ENCODE data around the gene NID2.

Gene NID2

DNA sequence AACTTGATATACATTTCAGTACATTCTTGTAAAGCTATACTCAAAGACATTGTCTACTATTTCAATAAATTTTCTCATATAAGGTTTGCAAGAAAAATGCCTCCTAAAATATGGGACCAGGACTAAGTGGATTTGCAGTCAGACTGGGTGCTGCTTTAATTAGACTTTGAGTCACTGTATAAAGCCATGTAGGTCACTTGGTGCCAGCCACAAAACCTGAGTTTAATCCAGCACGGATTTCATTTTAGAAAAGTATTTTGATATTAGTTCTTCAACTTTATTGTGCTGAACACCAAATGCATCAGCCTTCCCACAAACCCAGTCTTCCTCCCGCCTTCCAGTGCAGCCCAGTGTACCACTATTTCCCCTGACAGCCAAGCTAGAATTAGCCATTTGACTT, 9.9 kb upstream of the NID2 start:
- DNase-seq: no peak

DNA sequence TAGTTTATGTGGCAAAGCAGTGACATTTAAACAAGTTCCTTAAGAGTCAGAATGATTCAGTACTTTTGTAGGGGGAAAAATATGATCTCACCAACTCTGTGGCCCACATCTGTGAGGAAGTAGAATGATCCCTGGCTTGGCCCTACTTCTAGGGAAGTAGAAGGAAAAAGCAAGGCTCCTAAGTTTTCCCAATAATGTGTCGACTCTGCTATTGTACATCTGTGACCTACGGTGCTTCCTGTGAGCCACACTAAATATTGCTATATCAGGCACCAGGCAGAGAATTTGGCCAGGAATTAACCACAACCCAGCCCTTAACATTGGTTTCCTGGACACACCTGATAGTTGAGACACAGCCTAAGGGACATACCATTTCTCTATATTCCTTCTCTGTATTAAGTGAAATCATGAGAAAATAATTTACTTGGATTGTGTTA, 9.3 kb upstream of the NID2 start:
- DNase-seq: no peak

DNA sequence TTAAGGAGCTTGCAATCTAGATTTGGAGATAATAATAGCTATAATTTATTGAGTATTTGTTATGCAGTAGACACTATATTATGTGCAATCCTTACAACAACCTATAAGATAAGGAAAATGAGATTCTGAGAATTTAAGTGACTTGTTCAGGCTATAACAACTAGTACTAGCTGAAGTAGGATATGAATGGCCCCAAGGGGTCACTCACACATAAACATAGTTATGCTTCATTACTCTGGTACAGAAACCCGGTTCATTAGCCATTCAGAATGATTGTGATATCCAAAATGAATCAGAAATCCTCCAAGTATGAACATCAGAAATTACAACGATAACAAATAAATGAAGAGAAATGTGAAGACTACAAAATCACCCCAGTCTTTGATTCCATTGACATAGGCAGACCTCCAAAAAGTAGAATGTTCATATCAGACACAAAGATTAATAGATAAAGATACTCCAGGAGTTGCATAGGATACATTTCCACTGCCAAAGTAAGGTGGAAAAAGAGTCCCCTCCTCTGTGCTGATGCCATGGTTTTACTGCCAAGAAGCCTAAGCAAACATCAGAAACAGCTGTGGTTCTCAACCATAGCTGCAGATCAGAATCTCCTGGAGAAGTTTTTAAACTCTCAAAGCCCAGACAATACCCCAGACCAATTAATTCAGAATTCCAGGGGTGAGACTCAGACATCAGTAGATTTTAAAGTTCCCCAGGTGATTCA, 8.6 kb upstream of the NID2 start:
- DNase-seq: no peak

DNA sequence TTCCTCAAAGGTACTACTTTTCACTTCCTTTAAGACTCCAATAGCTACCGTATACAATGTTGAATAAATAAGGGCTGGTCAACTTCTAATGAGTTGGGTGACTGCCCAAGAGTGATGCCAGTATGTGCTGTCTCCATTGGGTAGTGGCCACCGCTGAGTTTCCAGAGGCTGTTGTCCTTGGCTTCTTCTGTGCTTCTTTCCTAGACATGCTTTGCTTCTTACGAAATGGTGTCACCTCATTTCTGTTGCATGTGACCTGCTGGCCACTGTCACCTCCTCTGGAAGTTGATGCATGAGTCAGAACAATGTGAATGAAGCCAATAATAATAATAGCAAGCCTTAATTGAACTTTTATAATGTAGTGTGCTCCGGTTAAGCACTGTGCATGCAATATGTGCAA, 7.5 kb upstream of the NID2 start:
- no peak for DNase-seq

DNA sequence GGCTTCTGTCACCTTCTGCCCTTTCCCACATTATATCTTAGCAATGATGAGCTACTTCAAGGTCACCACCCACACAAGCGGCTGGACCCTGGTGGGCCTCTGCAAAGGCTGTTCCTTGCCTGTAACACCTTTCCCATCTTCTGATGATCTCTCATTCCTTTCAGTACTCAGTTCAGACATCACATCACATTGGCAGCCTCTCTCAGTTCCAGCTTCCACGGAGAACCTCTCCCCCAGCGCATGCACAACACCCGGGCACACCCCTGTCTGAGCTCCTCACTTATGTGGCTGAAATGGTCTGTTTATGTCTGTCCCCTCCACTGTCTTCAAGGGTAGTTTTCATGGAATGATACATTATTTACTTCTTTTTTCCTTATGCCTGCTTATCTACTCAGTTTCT, 6.5 kb upstream of the NID2 start:
- no peak for DNase-seq

DNA sequence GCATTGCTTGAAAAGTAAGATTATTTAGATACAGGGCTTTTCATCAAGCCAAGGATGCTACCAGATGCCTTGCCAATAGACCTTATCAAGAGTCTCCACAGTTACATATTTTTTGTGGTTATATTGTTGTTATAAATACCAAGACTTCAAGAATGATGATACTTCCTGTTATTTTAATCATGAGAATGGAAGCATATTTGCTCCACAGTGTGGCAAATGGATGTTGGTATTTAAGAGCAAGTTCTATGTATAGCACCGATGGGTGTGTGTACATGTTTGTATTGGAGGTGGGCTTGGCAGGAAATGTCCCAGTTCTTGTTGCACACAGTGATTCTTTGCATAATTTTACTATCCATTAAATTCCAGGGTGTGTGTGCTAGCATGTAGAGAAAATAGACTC, 4.4 kb upstream of the NID2 start:
- no peak for DNase-seq

DNA sequence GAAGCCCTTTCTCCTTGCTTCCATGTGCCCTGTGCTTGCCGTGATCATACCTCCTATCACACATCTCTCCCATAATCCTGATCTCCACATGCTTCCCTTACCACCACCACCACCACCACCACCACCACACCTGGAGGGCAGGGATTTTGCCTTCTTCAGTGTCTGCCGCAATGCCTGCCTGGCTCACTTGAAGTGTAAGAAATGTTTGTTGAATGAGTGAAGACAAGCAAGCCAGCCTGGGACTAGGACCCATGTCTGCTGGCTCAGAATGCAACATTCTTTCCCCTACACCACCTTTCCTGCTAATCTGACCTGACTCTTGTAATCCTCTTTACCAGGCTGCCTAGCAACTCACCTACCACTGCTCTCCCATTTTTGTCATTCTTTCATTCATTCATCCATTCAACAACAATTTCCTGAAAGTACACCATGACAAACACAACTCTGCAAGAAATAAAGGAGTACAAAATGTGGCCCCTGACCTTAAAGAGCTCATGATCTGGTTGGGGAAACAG, 3.5 kb upstream of the NID2 start:
- DNase-seq: no peak

DNA sequence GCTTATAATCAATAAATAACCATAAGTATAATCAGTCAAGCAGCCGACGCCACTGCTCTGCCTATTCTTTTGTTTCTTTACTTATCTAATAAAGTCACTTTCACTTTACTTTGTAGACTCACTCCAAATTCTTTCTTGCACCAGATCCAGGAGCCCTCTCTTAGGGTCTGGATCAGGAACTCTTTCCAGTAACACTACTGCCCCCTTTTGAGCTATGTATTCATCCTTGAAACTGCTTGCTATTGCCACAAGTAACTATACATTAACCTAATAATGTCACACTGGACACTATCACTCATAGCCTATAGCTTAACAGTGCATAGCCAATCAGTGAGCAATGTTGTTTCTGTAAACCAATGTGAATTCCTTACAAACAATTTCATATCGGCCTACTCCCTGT, 2.8 kb upstream of the NID2 start:
- DNase-seq: no peak

DNA sequence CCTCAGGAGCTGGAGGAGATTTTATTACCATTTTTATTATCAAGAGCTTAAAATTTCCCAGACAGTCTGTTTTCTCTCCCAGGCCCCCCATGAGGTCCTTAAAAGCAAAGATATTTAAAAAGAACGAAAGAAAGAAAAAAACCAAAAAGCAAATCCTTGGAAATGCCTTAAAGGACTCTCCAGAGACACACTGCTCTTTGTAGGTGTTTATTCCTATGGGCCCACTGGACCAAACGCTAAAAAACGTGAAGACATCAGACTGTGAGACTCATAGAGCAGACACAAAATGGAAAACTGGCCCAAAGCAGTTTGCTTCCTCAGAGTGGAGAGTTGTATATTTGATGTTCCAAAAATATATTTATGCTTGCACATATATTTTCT, 1.2 kb upstream of the NID2 start:
- no peak for DNase-seq

DNA sequence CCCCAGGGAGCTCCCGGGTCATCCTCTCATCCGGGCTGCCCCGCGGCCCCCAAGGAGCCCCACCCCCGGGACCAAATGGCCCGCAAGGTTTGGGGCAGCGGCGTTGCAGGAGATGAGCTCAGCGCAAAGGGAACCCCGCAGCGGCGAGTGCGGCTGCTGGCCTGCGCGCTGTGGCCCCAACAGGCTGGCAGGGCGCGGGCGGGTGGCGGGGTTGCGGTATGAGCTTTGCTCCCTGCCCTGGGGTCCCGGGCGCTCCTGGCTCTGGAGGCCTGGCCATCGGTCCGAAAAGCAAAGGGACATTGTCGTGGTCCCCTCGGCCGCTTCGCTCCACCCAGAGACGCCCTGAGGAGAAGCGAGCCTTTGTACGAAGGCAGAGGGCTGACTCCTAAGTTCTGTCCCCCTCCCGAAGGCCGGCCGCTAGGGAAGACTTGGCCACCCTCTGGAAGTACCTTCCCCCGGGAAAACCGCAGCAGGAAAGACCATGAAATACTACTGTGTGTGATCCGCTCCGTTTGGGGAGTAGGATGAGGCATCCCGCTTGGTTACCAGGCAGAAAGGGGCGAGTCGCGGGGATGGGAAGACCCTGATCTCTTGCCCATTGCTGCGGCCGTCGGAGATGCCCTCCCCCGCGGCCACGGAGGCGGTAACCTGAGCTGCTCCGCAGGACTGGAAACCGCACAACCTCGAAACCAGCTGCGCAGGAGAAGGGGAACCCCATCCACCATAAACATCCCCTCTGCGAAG, 620 bp upstream of the NID2 start:
- DNase-seq: no peak

DNA sequence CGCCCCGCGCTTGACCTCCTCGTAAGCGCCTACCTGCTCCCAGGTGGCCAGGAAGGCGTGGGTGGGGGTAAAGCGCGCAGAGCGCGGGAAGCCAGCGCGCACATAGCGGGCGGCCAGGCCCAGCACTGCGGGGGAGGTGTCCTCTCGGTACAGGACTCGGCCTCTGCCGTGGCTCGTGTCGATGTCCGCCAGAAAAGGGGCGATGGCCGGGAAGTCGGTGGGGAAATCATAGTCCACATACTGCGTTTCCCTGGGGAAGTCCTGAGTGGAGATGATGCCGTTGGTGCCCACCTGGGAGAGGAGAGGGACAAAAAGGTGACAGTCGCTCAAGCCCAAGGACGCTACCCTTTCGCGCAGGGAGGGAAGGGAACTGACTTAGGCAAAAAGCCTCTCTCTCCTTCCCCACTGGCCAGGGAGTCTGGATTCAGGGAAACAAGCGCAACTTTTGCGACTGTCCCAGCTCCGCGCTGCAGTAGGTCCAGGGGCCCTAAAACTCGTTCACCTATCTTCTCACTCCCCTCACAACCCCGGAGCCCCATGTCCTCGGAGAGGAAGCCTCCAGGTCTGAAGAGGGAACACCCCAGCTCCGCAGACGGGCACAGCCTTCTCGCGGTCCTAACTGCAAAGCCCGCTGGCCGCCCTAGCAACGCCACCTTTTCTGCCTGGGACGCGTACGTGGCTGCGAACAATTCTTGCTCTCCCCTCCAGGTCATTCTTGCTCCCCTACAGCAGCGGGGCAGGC, 815 bp downstream of the NID2 start:
- DNase-seq: no peak

DNA sequence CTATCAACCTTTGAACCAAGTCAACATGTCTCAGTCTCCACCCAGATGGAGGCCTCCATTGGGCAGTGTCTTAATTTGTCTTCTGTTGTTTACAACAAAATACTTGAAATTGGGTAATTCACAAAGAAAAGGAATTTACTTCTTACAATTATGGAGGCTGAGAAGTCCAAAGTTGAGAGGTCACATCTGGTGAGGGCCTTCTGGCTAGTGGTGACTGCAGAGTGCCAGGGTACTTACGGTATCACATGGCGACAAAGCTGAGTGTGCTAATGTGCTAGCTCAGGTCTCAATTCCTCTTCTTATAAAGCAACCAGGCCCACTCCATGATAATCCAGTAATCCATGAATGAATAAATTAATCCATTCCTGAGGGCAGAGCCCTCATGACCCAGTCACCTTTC, 4.7 kb downstream of the NID2 start:
- DNase-seq: no peak

DNA sequence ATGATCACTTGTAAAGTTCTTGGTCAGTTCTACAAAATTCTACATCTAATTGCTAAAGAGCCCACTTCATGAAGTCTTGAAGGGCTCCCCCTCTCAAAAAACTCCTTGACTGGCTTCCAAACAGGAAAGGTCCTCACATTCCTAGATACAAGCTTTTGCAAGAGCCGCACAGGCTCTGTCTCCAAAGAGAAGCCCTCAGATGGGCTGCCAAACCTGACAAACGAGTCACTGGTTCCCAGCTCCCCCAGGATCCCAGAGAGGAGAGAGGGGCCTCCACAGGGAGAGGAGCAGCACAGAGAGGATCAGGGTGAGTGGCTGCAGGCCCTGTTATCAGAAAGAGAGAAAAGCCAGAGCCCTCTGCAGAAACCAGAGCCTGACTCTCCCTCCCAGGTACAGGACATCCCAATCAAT, 5.8 kb downstream of the NID2 start:
- DNase-seq: no peak

DNA sequence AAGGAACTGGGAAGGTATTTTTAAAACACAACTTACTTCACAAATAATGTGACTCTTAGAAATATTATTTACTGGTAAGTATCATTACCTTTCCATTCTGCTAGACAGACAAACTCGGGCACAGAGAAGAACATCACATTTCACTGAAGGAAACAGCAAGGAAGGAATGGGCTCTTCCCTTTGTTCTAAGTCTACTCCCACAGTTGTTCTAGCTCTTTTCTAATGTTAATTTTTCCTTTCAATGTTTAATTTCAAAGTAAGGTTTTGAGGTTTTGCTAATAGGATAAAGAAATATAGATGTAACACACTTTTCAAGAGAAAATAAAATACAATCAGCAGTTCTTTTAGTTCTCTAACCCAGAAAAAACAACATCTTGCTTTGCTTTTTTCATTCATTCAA, 7.0 kb downstream of the NID2 start:
- DNase-seq: no peak

DNA sequence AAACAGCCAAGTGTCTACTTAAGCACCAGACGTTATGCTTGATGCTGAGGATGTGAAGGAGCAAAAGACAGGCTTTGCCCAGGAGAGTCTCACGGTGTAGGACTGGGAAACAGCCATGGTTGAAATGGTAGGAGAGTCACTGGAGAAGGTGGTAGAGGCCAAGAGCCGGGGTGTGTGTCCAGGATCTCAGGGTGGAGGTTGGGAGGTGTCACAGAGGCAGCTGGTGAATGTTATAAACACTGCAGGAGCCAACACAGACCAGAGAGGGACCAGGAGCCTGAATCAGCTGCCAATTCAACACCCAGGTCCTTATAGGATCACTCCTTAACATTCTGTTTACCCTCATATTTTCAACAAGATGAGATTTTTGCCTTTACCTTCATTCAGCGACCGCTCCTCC, 7.5 kb downstream of the NID2 start:
- DNase-seq: no peak

DNA sequence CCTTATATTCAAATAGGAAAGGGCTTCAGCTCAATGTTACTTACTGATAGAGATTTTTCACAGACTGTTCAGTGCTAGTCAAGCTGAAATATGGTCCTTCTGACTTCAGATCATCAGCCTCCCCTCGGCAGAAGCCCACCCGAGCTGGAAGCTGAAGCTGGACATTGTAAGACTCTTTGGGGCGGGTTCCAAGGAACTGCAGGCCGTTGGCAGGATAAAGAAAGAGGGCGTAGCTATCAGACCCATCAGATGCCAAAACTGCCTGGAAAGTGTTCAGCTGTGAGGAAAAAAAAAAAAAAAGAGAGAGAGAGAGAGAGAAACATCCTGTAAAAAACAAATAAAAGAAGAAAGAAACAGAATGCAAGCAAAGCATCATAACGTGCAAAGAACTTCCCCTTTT, 8.8 kb downstream of the NID2 start:
- DNase-seq: no peak

DNA sequence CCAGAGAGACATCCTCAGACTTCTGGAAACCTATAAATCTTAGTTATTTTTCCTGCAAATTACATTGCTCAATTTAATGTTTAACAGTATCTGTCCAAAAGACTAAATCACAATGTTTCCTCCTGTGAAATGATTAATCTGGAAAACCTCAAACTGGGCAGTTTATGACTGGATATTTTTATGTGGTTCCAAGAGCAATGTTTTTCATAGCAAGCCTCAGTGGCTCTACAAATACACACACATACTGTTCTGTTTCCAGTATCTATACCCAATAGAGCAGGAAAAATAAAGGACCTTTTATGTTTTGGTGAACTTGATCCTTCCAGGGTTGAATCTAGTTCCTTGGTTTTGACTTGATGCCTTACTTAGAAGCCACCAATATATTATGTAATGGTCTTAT, 9.2 kb downstream of the NID2 start:
- DNase-seq: no peak

DNA sequence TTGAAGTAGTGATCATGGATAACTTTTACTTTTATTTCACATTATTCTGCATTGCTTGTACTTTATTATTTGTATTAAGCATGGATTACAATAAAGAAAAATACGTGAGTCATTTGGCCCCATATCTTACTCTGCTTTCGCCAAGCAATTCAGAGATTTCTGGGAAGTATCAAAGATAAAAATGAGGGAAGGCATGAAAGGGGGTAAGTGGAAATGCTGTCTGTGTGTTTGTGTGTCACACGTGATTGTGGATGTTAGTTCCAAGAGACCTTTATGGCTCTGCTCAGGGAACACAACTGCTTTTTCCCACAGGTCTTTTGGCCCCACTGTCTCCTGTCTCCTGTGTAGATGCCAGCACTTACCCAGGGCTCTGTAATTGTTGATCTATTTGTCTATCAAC, 10.5 kb downstream of the NID2 start:
- DNase-seq: no peak

DNA sequence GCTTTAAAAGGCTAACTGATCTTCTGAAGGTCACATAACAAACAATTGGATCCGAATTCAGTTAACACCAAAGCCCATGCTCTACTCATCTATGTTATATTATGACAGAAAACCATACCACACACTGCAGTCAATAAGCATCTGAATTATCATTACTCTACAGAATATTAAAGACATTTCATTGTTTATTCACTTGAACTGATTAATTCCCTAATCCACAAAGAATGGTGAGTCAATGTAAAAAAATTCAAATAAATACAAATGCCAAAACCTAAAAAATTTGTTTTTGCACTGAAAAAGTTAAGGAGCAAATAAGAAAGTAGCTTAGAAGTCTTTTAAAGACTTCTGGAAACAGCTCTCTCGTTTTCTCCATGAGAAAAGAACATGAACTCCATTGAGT, 13.7 kb downstream of the NID2 start:
- no peak for DNase-seq

DNA sequence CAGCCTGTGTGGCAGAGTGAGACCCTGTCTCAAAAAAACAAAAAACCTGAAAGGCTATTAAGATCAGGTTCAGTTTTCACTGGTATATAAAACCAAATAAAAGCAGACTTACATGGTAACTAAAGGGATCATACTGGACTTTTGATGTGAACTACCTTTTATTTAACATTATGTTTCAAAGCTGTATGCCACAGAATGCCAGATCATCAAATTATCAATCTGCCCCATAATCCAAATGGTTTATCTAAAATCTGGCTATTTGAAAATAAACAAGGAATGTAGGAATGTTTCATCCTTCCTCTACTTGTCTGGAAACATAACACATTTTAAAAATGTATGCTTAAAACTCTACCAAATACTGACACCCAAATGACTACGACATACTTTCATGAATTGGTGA, 14.2 kb downstream of the NID2 start:
- no peak for DNase-seq

DNA sequence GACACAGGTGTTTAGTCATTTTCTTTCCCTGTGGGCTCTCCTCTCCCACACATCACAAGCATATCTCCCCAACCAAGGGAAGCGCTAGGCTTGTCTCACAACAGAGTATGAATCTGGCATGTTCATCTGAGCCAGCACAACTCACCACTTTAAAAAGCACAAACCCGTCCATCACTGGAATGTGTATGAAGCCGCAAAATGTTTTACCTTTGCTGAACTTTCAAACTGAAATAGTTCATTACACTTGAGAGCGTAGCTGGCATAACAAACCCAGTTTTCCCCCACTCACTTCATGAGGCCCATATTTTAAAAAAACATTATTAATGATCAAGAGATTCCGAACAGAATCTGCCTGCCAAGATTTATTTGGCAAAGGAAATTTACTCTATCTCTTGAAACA, 15.8 kb downstream of the NID2 start:
- no peak for DNase-seq

DNA sequence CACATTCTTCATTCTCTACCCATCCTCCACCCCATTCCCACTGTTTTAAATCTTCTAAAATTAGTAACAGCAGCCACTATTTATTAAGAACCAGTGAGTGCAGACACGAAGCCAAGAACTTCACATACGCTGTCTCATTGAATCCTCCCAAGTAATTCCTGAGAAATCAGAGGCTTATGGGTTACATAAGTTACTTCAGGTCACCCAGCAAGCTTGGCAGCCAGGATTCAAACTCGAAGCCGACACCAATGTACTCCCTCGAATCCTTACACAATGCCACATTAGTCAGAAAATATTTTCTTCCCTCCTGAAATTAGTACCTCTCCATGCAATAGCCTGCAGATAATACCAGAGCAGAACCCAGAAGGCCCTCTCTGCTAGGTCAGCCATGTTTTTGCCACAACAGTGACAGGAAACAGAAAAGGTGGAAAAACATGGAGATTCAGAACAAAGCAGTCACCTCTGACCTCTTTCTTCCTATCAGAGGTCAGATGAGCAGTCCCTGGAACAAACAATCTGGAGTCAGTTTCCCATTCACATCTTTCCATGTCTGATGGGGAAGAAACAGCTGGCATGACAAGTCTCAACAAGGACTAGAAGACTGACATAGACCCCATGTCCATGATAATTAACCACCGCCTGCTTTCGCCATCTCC, 16.4 kb downstream of the NID2 start:
- no peak for DNase-seq

DNA sequence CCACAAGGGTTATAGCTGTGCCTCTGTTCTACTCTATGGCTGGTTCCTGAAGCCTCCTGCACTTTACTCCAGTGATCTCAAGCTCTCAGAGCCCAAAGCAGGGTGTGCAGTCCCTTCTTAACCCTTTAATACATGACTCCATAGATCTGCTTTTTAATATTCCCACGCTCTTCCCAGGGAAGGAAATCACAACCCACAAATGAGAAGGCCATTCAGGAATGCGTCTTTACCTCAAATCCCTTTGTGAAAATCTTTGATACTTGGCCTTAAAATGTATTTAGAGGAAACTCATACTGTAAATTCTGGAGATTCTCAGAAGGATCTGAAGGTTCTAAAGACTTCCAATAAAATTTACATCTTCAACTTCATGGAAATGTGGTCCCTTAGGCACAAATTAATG, 17.0 kb downstream of the NID2 start:
- DNase-seq: no peak
